ENCODE results near the gene CHMP6. TPM values are rescaled to one million over a fixed set of nuclear protein-coding genes. Genes with fewer than 3 reads are reported as not detected.

The CHMP6 gene
- total and polyA plus RNA-seq, 9 of the 15 experiments (the other 6 are each of a cell fraction or from before 2014, with no cell fraction given) = 0.25 to 30.4 (median 13.4) TPM

DNA sequence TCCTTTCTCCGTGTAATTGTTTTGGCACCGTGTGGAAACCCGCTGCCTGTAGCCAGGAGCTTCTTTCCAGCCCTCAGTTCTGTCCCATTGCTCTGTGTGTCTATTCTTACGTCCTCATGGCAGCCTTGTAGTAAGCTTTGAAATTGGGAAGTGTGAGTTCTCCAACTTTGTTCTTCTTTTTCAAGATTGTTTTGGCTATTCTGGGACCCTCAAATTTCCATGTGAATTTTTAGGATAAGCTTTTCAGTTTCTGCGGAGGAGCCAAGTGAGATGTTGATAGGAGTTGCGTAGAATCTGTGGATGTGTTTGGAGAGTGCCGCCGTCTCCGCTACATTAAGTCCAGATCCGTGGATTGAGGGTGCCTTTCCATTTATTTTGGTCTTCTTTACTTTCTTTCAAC, 15.2 kb downstream of the CHMP6 start:
- CTCF ChIA-PET (ENCODE audit: low intra/inter-chr PET ratio) = no interaction called here
- no peaks in the 10 kb centered on the region for H3K27me3 ChIP-seq (ENCODE audit: control insufficient read depth in 2 of 2, insufficient read depth in 2 of 2, low read length in 2 of 2)
- DNase-seq (ENCODE audit: extremely low read depth in 1 of 4, low spot score in 3 of 4) = no peak
- no TSS peak for BruUV-seq (replicated peaks)
- H3K4me3 ChIP-seq = no peak overlapping the region
- in situ Hi-C loops (cut with MboI) (no loop called here), intact Hi-C loops (cut with micrococcal nuclease) (no loop called here)
- TF ChIP-seq CCAR2 (IDR thresholded peaks at IDR 0.05; ENCODE audit: low read depth, low read length) (no peak), NFE2L1 (tag; IDR thresholded peaks at IDR 0.05; ENCODE audit: borderline replicate concordance, low read depth) (no peak), ZNF12 (CRISPR knock-in tag; IDR thresholded peaks at IDR 0.05) (no peak), CTBP1 (IDR thresholded peaks at IDR 0.05; ENCODE audit: borderline replicate concordance) (no peak), ADNP (tag; IDR thresholded peaks at IDR 0.05) (no peak), NRF1 (conservative IDR thresholded peaks at IDR 0.05 in 1 of 2, IDR thresholded peaks at IDR 0.05 in 1 of 2) (no peak), JUNB (CRISPR knock-in tag; conservative IDR thresholded peaks at IDR 0.05) (no peak), ZNF133 (CRISPR knock-in tag; IDR thresholded peaks at IDR 0.05) (no peak), SMARCC2 (IDR thresholded peaks at IDR 0.05; ENCODE audit: low read depth) (no peak), ZNF589 (CRISPR knock-in tag; IDR thresholded peaks at IDR 0.05; ENCODE audit: low read depth) (no peak), RBM22 (IDR thresholded peaks at IDR 0.05; ENCODE audit: low read depth, low read length, poor library complexity, severe bottlenecking) (no peak), ZSCAN29 (IDR thresholded peaks at IDR 0.05) (no peak)
- no peaks in the 10 kb centered on the region for H3K36me3 ChIP-seq (ENCODE audit: control insufficient read depth, insufficient read depth, low read length)
- H3K9ac ChIP-seq (ENCODE audit: insufficient read depth in 1 of 2, low read depth in 2 of 2, low read length in 2 of 2) = no peak overlapping the region
- 75% methylated on average over 10 of the region's 10 CpGs for WGBS (ENCODE audit: insufficient coverage, low coverage, missing lambda C conversion rate)
- no peak overlapping the region for H2AFZ ChIP-seq (ENCODE audit: low read depth, low read length)
- POLR2A ChIA-PET = interaction anchor here (0.8 to 1.8 kb wide), 4 partner anchors 8 to 231 kb away, joined by 3 to 5 read pairs (median 4); partner anchors contain the start of gene CHMP6
- no peaks in the 10 kb centered on the region for H3K9me1 ChIP-seq (ENCODE audit: control insufficient read depth, insufficient read depth, low read length)
- FAIRE-seq = no peak
- H3K4me1 ChIP-seq (replicated peaks in 1 of 2; ENCODE audit: control insufficient read depth in 2 of 2, insufficient read depth in 2 of 2, low read length in 2 of 2) = peaks cover 21 to 26% of the 10 kb centered on the region in 2 experiments
- no peak for ATAC-seq
- H3K4me2 ChIP-seq (ENCODE audit: insufficient read depth, low read length) = no peak overlapping the region
- no peaks in the 10 kb centered on the region for H3K79me2 ChIP-seq (ENCODE audit: control insufficient read depth, insufficient read depth, low read length)
- H3K27ac ChIP-seq (ENCODE audit: extremely low read depth, low read depth, low read length) = no peak overlapping the region
- H4K20me1 ChIP-seq (replicated peaks; ENCODE audit: control insufficient read depth, insufficient read depth, low read length) = no peaks in the 10 kb centered on the region
- no peaks in the 10 kb centered on the region for H3K9me3 ChIP-seq (replicated peaks; ENCODE audit: control insufficient read depth, insufficient read depth, low read depth, low read length)
